GM23338 (cell line): ENCODE data around the gene PNMA8B. TPM values are rescaled to one million over a fixed set of nuclear protein-coding genes. Genes with fewer than 3 reads are reported as not detected.

ENCODE experiments used
- ATAC-seq: fragments of 200-7000 bp; cut with Tn5 transposase; 3 replicates; pipeline ENCODE4 v1.9.1; 2020
- DNase-seq: peaks from one replicate; pipeline ENCODE4 v3.0.0-alpha.2; 2015; ENCODE audit warnings: low spot score
- H2AFZ ChIP-seq: fragments of 200-600 bp; sonication (generic); 2 replicates; pipeline ENCODE4 v1.8.0; 2016; ENCODE audit warnings: antibody characterized with exemption, mild to moderate bottlenecking, moderate library complexity
- H3F3A ChIP-seq: fragments of 200-600 bp; sonication (generic); replicated peaks from 2 replicates; pipeline ENCODE4 v1.8.0; 2017; ENCODE audit warnings: antibody characterized with exemption, mixed run types, low read depth
- H3K27ac ChIP-seq: fragments of 200-600 bp; sonication (generic); 2 replicates; pipeline ENCODE4 v1.6.1; 2016; ENCODE audit warnings: low read depth
- H3K27me3 ChIP-seq: fragments of 200-600 bp; sonication (generic); 2 replicates; pipeline ENCODE4 v1.8.0; 2016; ENCODE audit warnings: mild to moderate bottlenecking, mixed run types, moderate library complexity; ENCODE audit not compliant: insufficient read depth
- H3K36me3 ChIP-seq: fragments of 200-600 bp; sonication (generic); 2 replicates; pipeline ENCODE4 v1.8.0; 2016; ENCODE audit warnings: mild to moderate bottlenecking; ENCODE audit not compliant: insufficient read depth
- H3K4me1 ChIP-seq: fragments of 200-600 bp; sonication (generic); 2 replicates; pipeline ENCODE4 v1.8.0; 2016; ENCODE audit warnings: mild to moderate bottlenecking, moderate library complexity; ENCODE audit not compliant: insufficient read depth
- H3K4me2 ChIP-seq: fragments of 200-600 bp; sonication (generic); 2 replicates; pipeline ENCODE4 v1.7.1; 2017; ENCODE audit warnings: mixed run types
- H3K4me3 ChIP-seq: fragments of 200-600 bp; sonication (generic); 2 replicates; pipeline ENCODE4 v1.6.1; 2016; ENCODE audit warnings: mixed run types
- H3K79me2 ChIP-seq: fragments of 200-600 bp; sonication (generic); replicated peaks from 2 replicates; pipeline ENCODE4 v1.8.0; 2017; ENCODE audit warnings: mild to moderate bottlenecking; ENCODE audit not compliant: insufficient read depth
- H3K9me2 ChIP-seq: fragments of 200-600 bp; sonication (generic); 2 replicates; pipeline ENCODE4 v1.8.0; 2017; ENCODE audit not compliant: insufficient read depth
- H4K20me1 ChIP-seq: fragments of 200-600 bp; sonication (generic); replicated peaks from 2 replicates; pipeline ENCODE4 v1.8.0; 2017; ENCODE audit warnings: mild to moderate bottlenecking; ENCODE audit not compliant: insufficient read depth
- H3K27ac Mint-ChIP-seq: 2 replicates; pipeline ENCODE4 v1.8.0; 2020; ENCODE audit warnings: inconsistent platforms, mild to moderate bottlenecking, moderate library complexity, mixed read lengths
- H3K27me3 Mint-ChIP-seq: 3 replicates; pipeline ENCODE4 v1.8.0; 2022; ENCODE audit warnings: low read depth, mild to moderate bottlenecking, moderate library complexity, mixed read lengths, inconsistent platforms; ENCODE audit not compliant: insufficient read depth, poor library complexity
- H3K36me3 Mint-ChIP-seq: 3 replicates; pipeline ENCODE4 v1.8.0; 2021; ENCODE audit warnings: low read depth, mild to moderate bottlenecking, inconsistent platforms, moderate library complexity, mixed read lengths
- H3K4me1 Mint-ChIP-seq: 3 replicates; pipeline ENCODE4 v1.8.0; 2020; ENCODE audit warnings: mild to moderate bottlenecking, inconsistent platforms, mixed read lengths
- H3K4me3 Mint-ChIP-seq: 3 replicates; pipeline ENCODE4 v1.8.0; 2021; ENCODE audit warnings: moderate library complexity, mild to moderate bottlenecking, inconsistent platforms, mixed read lengths
- H3K9me3 Mint-ChIP-seq: 3 replicates; pipeline ENCODE4 v1.8.0; 2020; ENCODE audit warnings: moderate library complexity, mild to moderate bottlenecking, inconsistent platforms, mixed read lengths
- CREB1 ChIP-seq: fragments of 250-450 bp; sonication (Bioruptor Pico); IDR thresholded peaks from 2 replicates; pipeline ENCODE4 v1.5.0; 2020; ENCODE audit warnings: low read depth, mild to moderate bottlenecking, moderate library complexity
- CTCF ChIP-seq, 2 experiments: fragments of 200-600 bp in 1 of 2; sonication (generic) in 1 of 2; conservative IDR thresholded peaks; 2 replicates each; pipeline versions ENCODE4 v1.5.1 to v1.6.1; 2016 to 2017; ENCODE audit warnings: antibody characterized with exemption in 2 of 2, low read depth in 2 of 2, mild to moderate bottlenecking in 2 of 2, moderate library complexity in 1 of 2
- ETS1 ChIP-seq: IDR thresholded peaks from 2 replicates; pipeline ENCODE4 v1.6.1; 2016; ENCODE audit warnings: antibody characterized with exemption
- EZH2 ChIP-seq: fragments of 200-600 bp; sonication (generic); IDR thresholded peaks from one replicate; pipeline ENCODE4 v1.8.0; 2017; ENCODE audit warnings: antibody characterized with exemption, mild to moderate bottlenecking, low read depth; ENCODE audit not compliant: unreplicated experiment
- EZH2phosphoT487 ChIP-seq: fragments of 200-600 bp; sonication (generic); IDR thresholded peaks from one replicate; pipeline ENCODE4 v1.8.1; 2018; ENCODE audit warnings: antibody characterized with exemption; ENCODE audit not compliant: unreplicated experiment
- NANOG ChIP-seq: IDR thresholded peaks from 2 replicates; pipeline ENCODE4 v1.6.1; 2016; ENCODE audit warnings: antibody characterized with exemption, borderline replicate concordance
- POLR2AphosphoS5 ChIP-seq: IDR thresholded peaks from 2 replicates; pipeline ENCODE4 v1.6.1; 2016; ENCODE audit warnings: antibody characterized with exemption, low read depth
- REST ChIP-seq: IDR thresholded peaks from one replicate; pipeline ENCODE4 v1.6.1; 2018; ENCODE audit warnings: antibody characterized with exemption; ENCODE audit not compliant: unreplicated experiment
- ZNF114 ChIP-seq: fragments of 250-450 bp; sonication (Bioruptor Pico); IDR thresholded peaks from 2 replicates; pipeline ENCODE4 v1.5.0; 2020; ENCODE audit warnings: mild to moderate bottlenecking, moderate library complexity
- ZNF331 ChIP-seq: fragments of 250-450 bp; sonication (Bioruptor Pico); IDR thresholded peaks from 2 replicates; pipeline ENCODE4 v1.5.0; 2020; ENCODE audit warnings: low read depth, mild to moderate bottlenecking, moderate library complexity
- ZNF462 ChIP-seq: fragments of 250-450 bp; sonication (Bioruptor Pico); IDR thresholded peaks from 2 replicates; pipeline ENCODE4 v1.5.0; 2020; ENCODE audit warnings: mild to moderate bottlenecking, moderate library complexity
- polyA plus RNA-seq: library from polyadenylated mRNA; unstranded; fragments of >200 nt; fragmentation: Nextera tagmentation; extraction: Ambion mirVana; gene quantifications from 2 replicates; pipeline ENCODE4 v1.2.1, GENCODE V29; 2016
- total RNA-seq: library from RNA; depleted of rRNA; stranded (reverse); fragments of >200 nt; shearing (Covaris generic); gene quantifications from 2 replicates; pipeline ENCODE4 v1.2.3, GENCODE V29; 2014

PNMA8B gene
- total and polyA plus RNA-seq, 2 experiments from 2014 or later = 0.44 to 1.7 TPM

- TF ChIP-seq REST (no peak), ZNF331 (no peak), CTCF (conservative IDR thresholded peaks at IDR 0.05; ENCODE audit: low read depth in 2 of 2) (no peak)
Observed at GRCh38 chr19:46447006-46447405, 48.7 kb downstream of the PNMA8B start (continued).

GRCh38 chr19:46446021-46446420 lies 49.6 kb downstream of the PNMA8B start:
- no peak overlapping the region for H3K27ac ChIP-seq
- no peaks in the 10 kb centered on the region for H3K9me2 ChIP-seq
- Mint-ChIP-seq H3K27ac (no peak overlapping the region), H3K9me3 (peaks cover 7% of the 10 kb centered on the region; the same call in 2 of the 3 replicates), H3K4me3 (no peak overlapping the region), H3K4me1 (no peaks in the 10 kb centered on the region), H3K27me3 (no peaks in the 10 kb centered on the region), H3K36me3 (no peaks in the 10 kb centered on the region)
- no peak overlapping the region for H3K4me3 ChIP-seq
- DNase-seq = no peak
- H3K4me2 ChIP-seq = no peak overlapping the region
- no peak for ATAC-seq
- H3F3A ChIP-seq = no peaks in the 10 kb centered on the region
- H2AFZ ChIP-seq = no peak overlapping the region
- H3K4me1 ChIP-seq = no peaks in the 10 kb centered on the region
- H3K79me2 ChIP-seq = no peaks in the 10 kb centered on the region
- H3K27me3 ChIP-seq = no peaks in the 10 kb centered on the region
- H3K36me3 ChIP-seq = no peaks in the 10 kb centered on the region
- H4K20me1 ChIP-seq = no peaks in the 10 kb centered on the region; the same call in 1 of the 2 replicates
- no peak for TF ChIP-seq NANOG
- no peak for TF ChIP-seq EZH2
- no peak for TF ChIP-seq ZNF114 (CRISPR knock-in tag)
- no peak for TF ChIP-seq ETS1
- no peak for TF ChIP-seq ZNF462 (CRISPR knock-in tag)
- TF ChIP-seq POLR2AphosphoS5 = no peak
- no peak for TF ChIP-seq CREB1 (CRISPR knock-in tag)
- no peak for TF ChIP-seq EZH2phosphoT487
